ENCODE results near the gene TNFRSF19.

The TNFRSF19 gene

GRCh38 chr13:23605831-23606230 lies 35.6 kb downstream of the TNFRSF19 start:
- no peak overlapping the region for H3K18ac ChIP-seq (ENCODE audit: low read length)
- peaks cover 7 to 9% of the 10 kb centered on the region in 2 experiments for H3K36me3 ChIP-seq (ENCODE audit: control insufficient read depth in 1 of 2, insufficient read depth in 2 of 2, low read length in 2 of 2)
- WGBS (ENCODE audit: extremely low coverage, insufficient coverage, insufficient read length) = no CpG with 5 or more reads among the region's 3 CpGs
- no peaks in the 10 kb centered on the region for H3K79me1 ChIP-seq (ENCODE audit: low read length)
- no peaks in the 10 kb centered on the region for H3K27me3 ChIP-seq (ENCODE audit: insufficient read depth, low read length)
- no peaks in the 10 kb centered on the region for H3K79me2 ChIP-seq (ENCODE audit: control insufficient read depth, insufficient read depth, low read length, poor library complexity)
- H2BK120ac ChIP-seq (ENCODE audit: insufficient read depth, low read length, poor library complexity) = no peak overlapping the region
- no peak overlapping the region for H4K91ac ChIP-seq (ENCODE audit: low read depth, low read length)
- no peak overlapping the region for H3K14ac ChIP-seq (ENCODE audit: low read length)
- H2BK12ac ChIP-seq (ENCODE audit: low read length) = no peak overlapping the region
- H3K9ac ChIP-seq (ENCODE audit: low read length) = no peak overlapping the region
- H3K4me2 ChIP-seq (ENCODE audit: low read length) = no peak overlapping the region
- H4K8ac ChIP-seq (ENCODE audit: low read depth, low read length) = no peak overlapping the region
- no peak overlapping the region for H2AFZ ChIP-seq (ENCODE audit: insufficient read depth, low read length, poor library complexity)
- no peak overlapping the region for H3K4ac ChIP-seq (ENCODE audit: low read depth, low read length)
- H2AK5ac ChIP-seq (ENCODE audit: low read length) = no peak overlapping the region
- H4K12ac ChIP-seq (ENCODE audit: low read depth, low read length) = no peak overlapping the region
- H3K27ac ChIP-seq (ENCODE audit: low read depth, low read length) = no peak overlapping the region
- no peak for DNase-seq
- H3K23ac ChIP-seq (ENCODE audit: low read length) = no peak overlapping the region
- H3K4me3 ChIP-seq (ENCODE audit: low read depth, low read length) = no peak overlapping the region
- no peak overlapping the region for H2BK5ac ChIP-seq (ENCODE audit: low read depth, low read length, poor library complexity)
- H3K9me3 ChIP-seq (ENCODE audit: insufficient read depth, low read depth, low read length) = no peaks in the 10 kb centered on the region
- no peaks in the 10 kb centered on the region for H3K4me1 ChIP-seq (ENCODE audit: control insufficient read depth in 1 of 2, insufficient read depth in 2 of 2, low read length in 2 of 2)

GRCh38 chr13:23608138-23608537 lies 37.9 kb downstream of the TNFRSF19 start:
- Histone ChIP-seq H3K79me1 (ENCODE audit: low read length) (no peaks in the 10 kb centered on the region), H3K23ac (ENCODE audit: low read length) (no peak overlapping the region), H2AK5ac (ENCODE audit: low read length) (no peak overlapping the region), H3K27ac (ENCODE audit: low read depth, low read length) (no peak overlapping the region), H2BK120ac (ENCODE audit: insufficient read depth, low read length, poor library complexity) (no peak overlapping the region), H3K14ac (ENCODE audit: low read length) (no peak overlapping the region), H3K79me2 (ENCODE audit: control insufficient read depth, insufficient read depth, low read length, poor library complexity) (no peaks in the 10 kb centered on the region), H3K36me3 (ENCODE audit: control insufficient read depth in 1 of 2, insufficient read depth in 2 of 2, low read length in 2 of 2) (peaks cover 14 to 15% of the 10 kb centered on the region in 2 experiments), H3K4me2 (ENCODE audit: low read length) (no peak overlapping the region), H4K12ac (ENCODE audit: low read depth, low read length) (no peak overlapping the region), H3K9ac (ENCODE audit: low read length) (no peak overlapping the region), H2BK12ac (ENCODE audit: low read length) (no peak overlapping the region), H4K91ac (ENCODE audit: low read depth, low read length) (no peak overlapping the region), H3K4me3 (ENCODE audit: low read depth, low read length) (no peak overlapping the region), H3K4me1 (ENCODE audit: control insufficient read depth in 1 of 2, insufficient read depth in 2 of 2, low read length in 2 of 2) (no peaks in the 10 kb centered on the region), H4K8ac (ENCODE audit: low read depth, low read length) (no peak overlapping the region), H2AFZ (ENCODE audit: insufficient read depth, low read length, poor library complexity) (no peak overlapping the region), H3K27me3 (ENCODE audit: insufficient read depth, low read length) (no peaks in the 10 kb centered on the region), H3K4ac (ENCODE audit: low read depth, low read length) (no peak overlapping the region), H3K9me3 (ENCODE audit: insufficient read depth, low read depth, low read length) (no peaks in the 10 kb centered on the region), H3K18ac (ENCODE audit: low read length) (no peak overlapping the region), H2BK5ac (ENCODE audit: low read depth, low read length, poor library complexity) (no peak overlapping the region)
- WGBS (ENCODE audit: extremely low coverage, insufficient coverage, insufficient read length) = no CpG with 5 or more reads among the region's 3 CpGs
- DNase-seq = no peak

- Histone ChIP-seq H2AFZ (ENCODE audit: insufficient read depth, low read length, poor library complexity) (no peak overlapping the region), H3K18ac (ENCODE audit: low read length) (no peak overlapping the region), H3K9ac (ENCODE audit: low read length) (no peak overlapping the region), H4K12ac (ENCODE audit: low read depth, low read length) (no peak overlapping the region), H3K79me2 (ENCODE audit: control insufficient read depth, insufficient read depth, low read length, poor library complexity) (no peaks in the 10 kb centered on the region), H2AK5ac (ENCODE audit: low read length) (no peak overlapping the region), H4K8ac (ENCODE audit: low read depth, low read length) (no peak overlapping the region), H2BK12ac (ENCODE audit: low read length) (no peak overlapping the region), H3K23ac (ENCODE audit: low read length) (no peak overlapping the region), H2BK5ac (ENCODE audit: low read depth, low read length, poor library complexity) (no peak overlapping the region), H3K27me3 (ENCODE audit: insufficient read depth, low read length) (no peaks in the 10 kb centered on the region), H3K79me1 (ENCODE audit: low read length) (no peaks in the 10 kb centered on the region), H3K4me3 (ENCODE audit: low read depth, low read length) (no peak overlapping the region), H3K14ac (ENCODE audit: low read length) (no peak overlapping the region), H2BK120ac (ENCODE audit: insufficient read depth, low read length, poor library complexity) (no peak overlapping the region), H3K4me1 (ENCODE audit: control insufficient read depth in 1 of 2, insufficient read depth in 2 of 2, low read length in 2 of 2) (peaks cover 0 to 2% of the 10 kb centered on the region in 2 experiments), H4K91ac (ENCODE audit: low read depth, low read length) (no peak overlapping the region), H3K4me2 (ENCODE audit: low read length) (no peak overlapping the region), H3K27ac (ENCODE audit: low read depth, low read length) (no peak overlapping the region), H3K4ac (ENCODE audit: low read depth, low read length) (no peak overlapping the region), H3K9me3 (ENCODE audit: insufficient read depth, low read depth, low read length) (no peaks in the 10 kb centered on the region), H3K36me3 (ENCODE audit: control insufficient read depth in 1 of 2, insufficient read depth in 2 of 2, low read length in 2 of 2) (peaks cover 14 to 18% of the 10 kb centered on the region in 2 experiments)
- no CpG with 5 or more reads among the region's 13 CpGs for WGBS (ENCODE audit: extremely low coverage, insufficient coverage, insufficient read length)
- DNase-seq = no peak
Measured at GRCh38 chr13:23608701-23609413, 38.6 kb downstream of the TNFRSF19 start.

- Histone ChIP-seq H3K27ac (ENCODE audit: low read depth, low read length) (no peak overlapping the region), H3K27me3 (ENCODE audit: insufficient read depth, low read length) (no peaks in the 10 kb centered on the region), H2AK5ac (ENCODE audit: low read length) (no peak overlapping the region), H3K79me1 (ENCODE audit: low read length) (no peaks in the 10 kb centered on the region), H3K4me2 (ENCODE audit: low read length) (no peak overlapping the region), H4K12ac (ENCODE audit: low read depth, low read length) (no peak overlapping the region), H2AFZ (ENCODE audit: insufficient read depth, low read length, poor library complexity) (no peak overlapping the region), H3K23ac (ENCODE audit: low read length) (no peak overlapping the region), H3K9ac (ENCODE audit: low read length) (no peak overlapping the region), H3K4me1 (ENCODE audit: control insufficient read depth in 1 of 2, insufficient read depth in 2 of 2, low read length in 2 of 2) (peaks cover 0 to 2% of the 10 kb centered on the region in 2 experiments), H3K36me3 (ENCODE audit: control insufficient read depth in 1 of 2, insufficient read depth in 2 of 2, low read length in 2 of 2) (peaks cover 15 to 18% of the 10 kb centered on the region in 2 experiments), H4K8ac (ENCODE audit: low read depth, low read length) (no peak overlapping the region), H3K4ac (ENCODE audit: low read depth, low read length) (no peak overlapping the region), H4K91ac (ENCODE audit: low read depth, low read length) (no peak overlapping the region), H2BK120ac (ENCODE audit: insufficient read depth, low read length, poor library complexity) (no peak overlapping the region), H2BK5ac (ENCODE audit: low read depth, low read length, poor library complexity) (no peak overlapping the region), H3K18ac (ENCODE audit: low read length) (no peak overlapping the region), H3K4me3 (ENCODE audit: low read depth, low read length) (no peak overlapping the region), H2BK12ac (ENCODE audit: low read length) (no peak overlapping the region), H3K79me2 (ENCODE audit: control insufficient read depth, insufficient read depth, low read length, poor library complexity) (no peaks in the 10 kb centered on the region), H3K9me3 (ENCODE audit: insufficient read depth, low read depth, low read length) (no peaks in the 10 kb centered on the region), H3K14ac (ENCODE audit: low read length) (no peak overlapping the region)
- no peak for DNase-seq
- no CpG with 5 or more reads among the region's 7 CpGs for WGBS (ENCODE audit: extremely low coverage, insufficient coverage, insufficient read length)
Measured at GRCh38 chr13:23609414-23609760, 39.2 kb downstream of the TNFRSF19 start.
